Measurements from ENCODE around the gene GXYLT2. TPM values are rescaled to one million over a fixed set of nuclear protein-coding genes. Genes with fewer than 3 reads are reported as not detected.

GXYLT2 gene
- total and polyA plus RNA-seq, 10 of the 15 experiments (the other 5 are each of a cell fraction or from before 2014, with no cell fraction given), result 0.27 to 2.6 (median 0.78) TPM

DNA sequence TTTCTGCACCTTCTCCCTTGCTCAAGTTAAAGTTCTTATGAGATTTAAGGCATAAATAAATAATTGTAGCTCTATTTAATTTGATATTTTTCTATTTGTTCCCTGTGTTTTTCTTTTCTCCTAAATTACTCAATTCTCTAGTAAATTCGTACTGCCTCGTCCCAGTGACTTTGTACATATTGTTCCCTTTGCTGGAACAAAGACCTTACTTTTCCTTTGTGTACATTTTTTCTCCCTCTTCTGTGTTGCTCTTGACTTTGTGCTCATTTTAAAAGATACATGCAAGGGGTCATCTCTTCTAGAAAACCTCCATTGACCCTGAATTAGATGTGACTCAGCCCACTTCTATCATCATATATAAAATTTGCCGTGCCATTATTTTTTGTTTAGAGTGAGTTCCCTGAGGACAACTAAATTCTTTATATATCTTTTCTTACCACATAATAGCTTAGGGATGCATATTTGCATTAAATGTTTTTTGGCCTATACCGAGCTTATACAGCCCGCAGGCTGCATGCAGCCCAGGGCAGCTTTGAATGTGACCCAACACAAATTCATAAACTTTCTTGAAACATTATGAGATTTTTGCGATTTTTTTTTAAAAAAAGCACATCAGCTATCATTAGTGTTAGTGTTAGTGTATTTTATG, 138.4 kb downstream of the GXYLT2 start:
- Histone ChIP-seq H3K9ac (ENCODE audit: control insufficient read depth, insufficient read depth, low read length) (no peak overlapping the region), H3K79me2 (ENCODE audit: control insufficient read depth, insufficient read depth, low read length) (peaks cover 96% of the 10 kb centered on the region), H4K20me1 (ENCODE audit: control insufficient read depth, insufficient read depth) (no peaks in the 10 kb centered on the region; the same call in 1 of the 2 replicates), H2AFZ (ENCODE audit: control insufficient read depth, low read depth, low read length) (no peak overlapping the region), H3K4me1 (ENCODE audit: control insufficient read depth, insufficient read depth, low read length) (peaks cover 10% of the 10 kb centered on the region), H3K27ac (ENCODE audit: control insufficient read depth, insufficient read depth) (no peak overlapping the region), H3K9me3 (replicated peaks; ENCODE audit: control insufficient read depth, insufficient read depth, low read length) (no peaks in the 10 kb centered on the region; the same call in 2 of the 3 replicates), H3K4me3 (no peak overlapping the region), H3K4me2 (ENCODE audit: control insufficient read depth, insufficient read depth) (no peak overlapping the region), H3K27me3 (replicated peaks in 1 of 2; ENCODE audit: control insufficient read depth in 2 of 2, insufficient read depth in 2 of 2, low read length in 1 of 2) (no peaks in the 10 kb centered on the region), H3K36me3 (ENCODE audit: control insufficient read depth in 2 of 2, insufficient read depth in 2 of 2, low read length in 1 of 2) (no peaks in the 10 kb centered on the region; a peak in 3 of 4 replicates)
- ATAC-seq, result no peak
- ChIA-PET CTCF (interaction anchor here (1.2 to 3.7 kb wide), 2 partner anchors 28 to 30 kb away, joined by 3 to 15 read pairs; no protein-coding TSS in a partner anchor), SMC1A (ENCODE audit: uncharacterized antibody, unreplicated experiment) (interaction anchor here (0.7 to 2.1 kb wide), 8 partner anchors 8 to 178 kb away, joined by 3 to 5 read pairs (median 4); partner anchors contain the start of gene SHQ1), POLR2A (no interaction called here), RAD21 (ENCODE audit: unreplicated experiment) (interaction anchor here (1.4 kb wide), 2 partner anchors 8 to 30 kb away, joined by 4 to 6 read pairs; no protein-coding TSS in a partner anchor)
- no TSS peak for BruUV-seq (replicated peaks)
- in situ Hi-C loops (cut with MboI) (no loop called here), intact Hi-C loops (cut with micrococcal nuclease; ENCODE audit: unreplicated experiment) (no loop called here)
- DNase-seq (ENCODE audit: low read depth, low spot score), result no peak
- FAIRE-seq, result no peak
- WGBS (ENCODE audit: insufficient coverage, insufficient replicate concordance, low lambda C conversion rate, missing lambda C conversion rate), result 90% methylated on average over 6 of the region's 6 CpGs
- TF ChIP-seq TBL1XR1 (IDR thresholded peaks at IDR 0.05; ENCODE audit: low read depth, low read length) (no peak), SIX5 (IDR thresholded peaks at IDR 0.05; ENCODE audit: low read depth, low read length, severe bottlenecking) (no peak), NBN (IDR thresholded peaks at IDR 0.05) (no peak), BACH1 (IDR thresholded peaks at IDR 0.05; ENCODE audit: borderline replicate concordance) (no peak), NRF1 (conservative IDR thresholded peaks at IDR 0.05; ENCODE audit: low read depth, low read length) (no peak), RBBP5 (conservative IDR thresholded peaks at IDR 0.05) (no peak), SP1 (IDR thresholded peaks at IDR 0.05; ENCODE audit: low read depth, low read length) (no peak), KLF5 (IDR thresholded peaks at IDR 0.05; ENCODE audit: partially characterized antibody) (no peak), RAD51 (IDR thresholded peaks at IDR 0.05) (no peak), NR2F1 (conservative IDR thresholded peaks at IDR 0.05) (no peak), SIN3A (IDR thresholded peaks at IDR 0.05; ENCODE audit: low read depth, low read length) (no peak), RAD21 (IDR thresholded peaks at IDR 0.05; ENCODE audit: insufficient read depth, low read depth, low read length) (no peak), MEF2B (IDR thresholded peaks at IDR 0.05; ENCODE audit: partially characterized antibody, poor library complexity, severe bottlenecking) (no peak), SMAD1 (IDR thresholded peaks at IDR 0.05; ENCODE audit: low read depth, partially characterized antibody) (no peak), RUNX3 (IDR thresholded peaks at IDR 0.05; ENCODE audit: low read length) (no peak), TCF7 (IDR thresholded peaks at IDR 0.05; ENCODE audit: borderline replicate concordance) (no peak)
- TF ChIP-seq, protein P1, sequence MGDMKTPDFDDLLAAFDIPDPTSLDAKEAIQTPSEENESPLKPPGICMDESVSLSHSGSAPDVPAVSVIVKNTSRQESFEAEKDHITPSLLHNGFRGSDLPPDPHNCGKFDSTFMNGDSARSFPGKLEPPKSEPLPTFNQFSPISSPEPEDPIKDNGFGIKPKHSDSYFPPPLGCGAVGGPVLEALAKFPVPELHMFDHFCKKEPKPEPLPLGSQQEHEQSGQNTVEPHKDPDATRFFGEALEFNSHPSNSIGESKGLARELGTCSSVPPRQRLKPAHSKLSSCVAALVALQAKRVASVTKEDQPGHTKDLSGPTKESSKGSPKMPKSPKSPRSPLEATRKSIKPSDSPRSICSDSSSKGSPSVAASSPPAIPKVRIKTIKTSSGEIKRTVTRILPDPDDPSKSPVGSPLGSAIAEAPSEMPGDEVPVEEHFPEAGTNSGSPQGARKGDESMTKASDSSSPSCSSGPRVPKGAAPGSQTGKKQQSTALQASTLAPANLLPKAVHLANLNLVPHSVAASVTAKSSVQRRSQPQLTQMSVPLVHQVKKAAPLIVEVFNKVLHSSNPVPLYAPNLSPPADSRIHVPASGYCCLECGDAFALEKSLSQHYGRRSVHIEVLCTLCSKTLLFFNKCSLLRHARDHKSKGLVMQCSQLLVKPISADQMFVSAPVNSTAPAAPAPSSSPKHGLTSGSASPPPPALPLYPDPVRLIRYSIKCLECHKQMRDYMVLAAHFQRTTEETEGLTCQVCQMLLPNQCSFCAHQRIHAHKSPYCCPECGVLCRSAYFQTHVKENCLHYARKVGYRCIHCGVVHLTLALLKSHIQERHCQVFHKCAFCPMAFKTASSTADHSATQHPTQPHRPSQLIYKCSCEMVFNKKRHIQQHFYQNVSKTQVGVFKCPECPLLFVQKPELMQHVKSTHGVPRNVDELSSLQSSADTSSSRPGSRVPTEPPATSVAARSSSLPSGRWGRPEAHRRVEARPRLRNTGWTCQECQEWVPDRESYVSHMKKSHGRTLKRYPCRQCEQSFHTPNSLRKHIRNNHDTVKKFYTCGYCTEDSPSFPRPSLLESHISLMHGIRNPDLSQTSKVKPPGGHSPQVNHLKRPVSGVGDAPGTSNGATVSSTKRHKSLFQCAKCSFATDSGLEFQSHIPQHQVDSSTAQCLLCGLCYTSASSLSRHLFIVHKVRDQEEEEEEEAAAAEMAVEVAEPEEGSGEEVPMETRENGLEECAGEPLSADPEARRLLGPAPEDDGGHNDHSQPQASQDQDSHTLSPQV (IDR thresholded peaks at IDR 0.05), result no peak
- TF ChIP-seq, protein P2, sequence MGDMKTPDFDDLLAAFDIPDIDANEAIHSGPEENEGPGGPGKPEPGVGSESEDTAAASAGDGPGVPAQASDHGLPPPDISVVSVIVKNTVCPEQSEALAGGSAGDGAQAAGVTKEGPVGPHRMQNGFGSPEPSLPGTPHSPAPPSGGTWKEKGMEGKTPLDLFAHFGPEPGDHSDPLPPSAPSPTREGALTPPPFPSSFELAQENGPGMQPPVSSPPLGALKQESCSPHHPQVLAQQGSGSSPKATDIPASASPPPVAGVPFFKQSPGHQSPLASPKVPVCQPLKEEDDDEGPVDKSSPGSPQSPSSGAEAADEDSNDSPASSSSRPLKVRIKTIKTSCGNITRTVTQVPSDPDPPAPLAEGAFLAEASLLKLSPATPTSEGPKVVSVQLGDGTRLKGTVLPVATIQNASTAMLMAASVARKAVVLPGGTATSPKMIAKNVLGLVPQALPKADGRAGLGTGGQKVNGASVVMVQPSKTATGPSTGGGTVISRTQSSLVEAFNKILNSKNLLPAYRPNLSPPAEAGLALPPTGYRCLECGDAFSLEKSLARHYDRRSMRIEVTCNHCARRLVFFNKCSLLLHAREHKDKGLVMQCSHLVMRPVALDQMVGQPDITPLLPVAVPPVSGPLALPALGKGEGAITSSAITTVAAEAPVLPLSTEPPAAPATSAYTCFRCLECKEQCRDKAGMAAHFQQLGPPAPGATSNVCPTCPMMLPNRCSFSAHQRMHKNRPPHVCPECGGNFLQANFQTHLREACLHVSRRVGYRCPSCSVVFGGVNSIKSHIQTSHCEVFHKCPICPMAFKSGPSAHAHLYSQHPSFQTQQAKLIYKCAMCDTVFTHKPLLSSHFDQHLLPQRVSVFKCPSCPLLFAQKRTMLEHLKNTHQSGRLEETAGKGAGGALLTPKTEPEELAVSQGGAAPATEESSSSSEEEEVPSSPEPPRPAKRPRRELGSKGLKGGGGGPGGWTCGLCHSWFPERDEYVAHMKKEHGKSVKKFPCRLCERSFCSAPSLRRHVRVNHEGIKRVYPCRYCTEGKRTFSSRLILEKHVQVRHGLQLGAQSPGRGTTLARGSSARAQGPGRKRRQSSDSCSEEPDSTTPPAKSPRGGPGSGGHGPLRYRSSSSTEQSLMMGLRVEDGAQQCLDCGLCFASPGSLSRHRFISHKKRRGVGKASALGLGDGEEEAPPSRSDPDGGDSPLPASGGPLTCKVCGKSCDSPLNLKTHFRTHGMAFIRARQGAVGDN (IDR thresholded peaks at IDR 0.05), result no peak

Measured in GM12878 (cell line).